Stimulated activated CD4-positive, alpha-beta T cell treated with anti-CD3 and anti-CD28 coated beads, Interleukin-2, amount 100 ng/mL, for 4 hours (primary cell): ENCODE data around the gene ZNF865.

ENCODE experiments used
- DNase-seq: peaks from one replicate; pipeline ENCODE4 v3.0.0-alpha.2; 2020; ENCODE audit warnings: low read depth

The ZNF865 gene

DNA sequence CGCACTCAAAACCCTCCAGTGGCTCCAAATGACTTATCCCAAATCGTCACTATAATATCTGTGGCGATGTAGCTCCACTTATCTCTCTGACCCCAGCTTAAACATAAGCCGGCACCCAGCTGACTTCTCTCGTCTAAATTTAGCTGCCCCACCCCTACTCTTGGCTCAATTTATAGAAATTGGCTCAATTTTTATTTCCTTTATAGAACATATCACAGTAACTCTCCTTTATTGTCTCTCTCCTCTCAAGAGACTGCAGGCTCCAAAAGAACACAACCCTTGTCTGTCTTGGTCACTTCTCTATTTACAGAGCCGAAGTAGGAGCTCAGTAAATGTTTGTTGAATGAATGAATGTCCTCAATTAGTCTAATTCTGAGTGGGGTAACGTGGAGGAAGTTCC, 18.1 kb downstream of the ZNF865 start:
- DNase-seq: no peak

DNA sequence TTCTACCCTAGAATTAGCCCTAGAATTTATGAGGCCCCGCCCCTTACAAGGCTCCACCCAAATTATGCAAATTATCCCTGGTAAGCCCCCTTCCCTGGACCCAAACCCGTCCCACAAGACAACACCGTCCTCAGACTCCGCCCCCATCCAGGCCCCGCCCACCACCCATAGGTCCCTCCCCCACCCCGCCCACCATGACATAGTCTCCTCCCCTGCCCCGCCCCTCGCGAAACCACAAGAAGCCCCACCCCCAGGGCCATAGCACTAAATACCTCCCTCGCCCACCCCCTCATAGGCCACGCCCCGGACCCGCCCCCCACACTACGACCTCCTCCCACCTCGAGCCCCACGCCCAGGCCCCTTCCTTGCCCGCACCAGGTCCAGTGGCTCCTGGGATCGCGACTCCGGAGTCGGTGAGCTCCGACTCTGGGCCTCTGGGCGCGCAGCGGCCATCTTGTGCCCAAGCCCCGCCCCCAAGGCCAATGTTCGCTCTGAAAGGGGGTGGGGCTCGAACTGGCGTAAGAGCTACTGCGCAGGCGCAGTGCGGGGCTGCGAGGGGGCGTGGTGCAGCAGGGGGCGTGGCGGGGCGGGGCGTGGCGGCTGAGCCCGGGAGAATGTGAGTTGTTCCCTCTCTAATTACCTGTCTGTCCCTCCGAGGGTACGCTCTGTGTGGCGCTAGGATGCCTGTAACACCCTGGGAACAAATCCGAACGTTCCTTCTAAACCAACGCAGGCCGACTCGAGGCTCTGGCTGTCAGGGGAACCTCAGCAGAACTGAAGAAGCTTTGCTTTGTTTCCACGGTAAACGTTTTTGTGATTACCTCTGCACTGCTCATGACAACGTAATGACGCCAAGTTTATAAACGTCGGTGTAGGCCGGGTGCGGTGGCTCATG, 18.9 kb downstream of the ZNF865 start, which contains the start of gene ZNF784:
Gene ZNF784 (minus strand): TSS at position 458 of the 895 bp plus-strand sequence. CDS start 5 bp downstream, at position 453.
- peak; percentile 93 for DNase-seq

DNA sequence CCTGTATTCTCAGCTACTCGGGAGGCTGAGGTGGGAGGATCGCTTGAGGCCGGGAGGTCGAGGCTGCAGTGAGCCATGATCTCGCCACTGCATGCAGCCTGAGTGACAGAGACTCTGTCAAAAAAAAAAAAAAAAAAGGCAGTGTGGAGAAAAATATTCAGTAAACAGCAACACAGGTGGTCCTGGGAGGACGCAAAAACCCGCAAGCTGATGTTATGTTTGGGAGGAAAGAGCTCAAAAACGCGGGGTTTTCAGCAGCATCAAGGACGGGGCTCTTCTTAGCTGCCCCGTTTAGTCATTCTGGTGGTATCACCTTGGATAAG, 19.5 kb downstream of the ZNF865 start:
- DNase-seq: no peak

DNA sequence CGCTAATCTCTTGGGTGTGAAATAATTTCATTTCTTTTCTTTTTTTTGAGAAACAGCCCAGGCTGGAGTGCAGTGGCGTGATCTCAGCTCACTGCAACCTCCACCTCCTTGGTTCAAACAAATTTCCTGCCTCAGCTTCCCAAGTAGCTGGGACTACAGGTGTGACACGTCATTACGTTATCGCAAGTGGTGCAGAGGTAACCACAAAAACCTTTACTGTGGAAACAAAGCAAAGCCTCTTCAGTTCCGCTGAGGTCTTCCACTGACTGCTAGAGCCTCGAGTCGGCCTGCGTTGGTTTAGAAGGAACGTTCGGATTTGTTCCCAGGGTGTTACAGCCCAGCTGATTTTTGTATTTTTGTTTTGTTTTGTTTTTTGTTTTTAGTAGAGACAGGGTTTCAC, 20.9 kb downstream of the ZNF865 start:
- DNase-seq: peak; percentile 53

DNA sequence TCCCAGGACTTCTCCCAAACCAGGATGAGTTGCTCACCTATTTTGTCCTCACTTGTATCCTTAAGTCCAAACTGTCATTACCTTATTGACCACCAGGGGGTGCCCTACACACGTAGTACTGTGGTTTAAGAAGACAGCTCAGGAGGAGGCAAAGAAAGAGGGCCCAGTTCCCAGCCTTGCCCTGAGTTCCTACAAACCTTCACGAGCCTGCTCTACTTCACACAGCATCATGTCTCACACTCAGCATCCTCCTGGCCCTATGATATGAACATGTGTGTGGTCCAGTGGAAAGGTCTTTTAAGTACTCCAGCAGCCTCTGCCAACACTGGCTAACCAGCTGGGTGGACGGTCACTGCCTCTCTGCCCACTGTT, 27.0 kb downstream of the ZNF865 start:
- peak; percentile 86 for DNase-seq

DNA sequence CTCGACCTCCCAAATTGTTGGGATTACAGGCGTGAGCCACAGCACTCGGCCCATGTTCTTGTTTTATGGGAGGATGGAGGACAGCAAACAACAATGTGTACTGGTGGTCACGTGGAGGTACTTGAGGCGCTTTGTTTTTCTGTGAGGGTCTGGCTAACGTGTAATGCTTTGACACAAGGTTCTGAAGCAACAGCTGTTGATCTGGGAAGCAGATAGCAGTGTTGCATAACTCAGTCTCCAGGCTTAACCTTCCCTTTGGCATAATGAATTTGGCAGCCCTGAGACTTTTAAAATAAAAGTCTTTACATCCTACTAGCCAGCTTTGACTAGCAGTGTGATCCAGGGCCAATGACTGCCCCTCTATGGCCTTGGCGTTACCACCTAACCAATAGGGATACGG, 28.4 kb downstream of the ZNF865 start:
- DNase-seq: no peak

DNA sequence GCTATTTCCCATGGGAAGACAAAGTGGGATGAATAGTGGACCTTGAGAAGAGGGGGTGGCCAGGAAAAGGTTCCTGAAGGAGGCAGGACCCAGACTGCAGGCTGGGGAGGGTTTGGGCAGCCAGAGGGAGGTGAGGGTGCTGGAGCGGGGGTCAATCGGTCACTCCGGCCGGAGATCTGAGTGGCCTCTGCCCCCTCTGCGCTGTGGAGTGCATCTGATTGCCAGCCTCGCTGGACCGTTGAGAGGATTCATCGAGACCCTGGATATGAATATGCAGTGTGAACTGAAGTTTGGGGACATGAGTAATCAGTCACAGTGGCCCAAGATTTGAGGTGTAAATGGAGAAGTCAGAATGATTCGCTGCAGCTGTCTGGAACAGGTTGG, 29.9 kb downstream of the ZNF865 start:
- no peak for DNase-seq

DNA sequence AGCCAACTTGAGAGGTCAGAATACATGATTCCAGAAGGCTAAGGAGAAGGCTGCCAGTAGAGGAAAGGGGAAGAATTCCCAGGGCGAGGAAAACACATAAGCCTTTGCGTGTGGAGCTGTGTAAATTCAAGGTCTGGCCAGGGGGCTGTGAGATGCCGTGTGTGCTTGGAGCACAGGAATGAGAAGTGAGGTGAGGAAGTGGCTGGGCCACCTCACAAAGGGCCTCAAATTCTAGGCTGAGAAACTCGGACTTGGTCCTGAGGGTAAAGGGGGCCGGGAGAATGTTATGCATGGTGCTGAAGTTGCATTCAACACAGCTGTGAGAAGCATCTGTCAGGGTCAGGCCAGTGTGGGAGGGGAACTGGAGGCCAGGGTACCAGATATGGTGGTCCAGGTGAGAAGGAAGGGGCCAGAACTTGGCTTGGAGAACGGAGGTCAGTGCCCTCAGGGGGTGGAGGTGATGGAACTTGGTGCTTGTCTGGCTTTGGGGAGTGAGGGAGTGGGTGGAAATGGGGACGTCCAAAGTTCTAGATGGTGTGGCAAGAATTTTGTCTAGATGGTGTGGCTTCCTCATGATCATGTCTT, 30.5 kb downstream of the ZNF865 start:
- DNase-seq: no peak

DNA sequence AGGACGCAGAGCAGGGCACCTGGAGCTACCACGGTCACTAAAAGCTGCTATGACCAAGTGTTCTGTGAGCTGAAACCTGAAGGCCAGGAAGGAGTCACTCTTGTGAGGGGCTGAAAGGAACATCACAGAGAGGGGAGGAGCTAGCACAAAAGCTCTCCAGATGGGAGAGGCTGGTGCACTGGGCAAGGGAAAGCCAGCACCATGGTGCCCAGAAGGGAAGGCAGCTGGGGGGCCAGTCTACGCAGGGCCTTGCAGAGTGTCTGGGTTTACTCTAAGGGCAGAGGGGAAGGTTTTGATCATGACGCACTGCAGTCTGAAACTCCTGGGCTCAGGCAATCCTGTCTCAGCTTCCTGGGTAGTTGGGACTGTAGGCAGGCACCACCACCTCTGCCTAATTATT, 31.3 kb downstream of the ZNF865 start:
- no peak for DNase-seq

DNA sequence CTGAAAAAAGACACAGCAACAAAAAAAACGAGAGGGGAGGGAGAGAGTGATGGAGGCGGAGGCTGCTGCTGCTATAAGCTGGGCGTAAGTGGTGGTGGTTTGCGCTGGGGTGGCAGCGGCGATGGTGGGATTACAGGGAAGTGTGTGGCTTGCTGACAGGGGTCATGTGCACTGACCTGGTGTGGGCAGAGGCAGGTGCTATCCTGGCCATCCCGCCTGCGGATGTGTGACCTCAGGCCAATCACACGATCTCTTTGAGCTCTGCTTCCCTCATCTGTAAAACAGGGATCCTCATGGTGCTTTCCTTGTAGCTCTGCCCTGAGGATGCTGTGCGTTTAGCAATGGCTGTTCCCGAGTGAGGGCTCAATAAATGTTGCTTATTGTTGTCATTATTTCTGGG, 32.1 kb downstream of the ZNF865 start:
- no peak for DNase-seq

DNA sequence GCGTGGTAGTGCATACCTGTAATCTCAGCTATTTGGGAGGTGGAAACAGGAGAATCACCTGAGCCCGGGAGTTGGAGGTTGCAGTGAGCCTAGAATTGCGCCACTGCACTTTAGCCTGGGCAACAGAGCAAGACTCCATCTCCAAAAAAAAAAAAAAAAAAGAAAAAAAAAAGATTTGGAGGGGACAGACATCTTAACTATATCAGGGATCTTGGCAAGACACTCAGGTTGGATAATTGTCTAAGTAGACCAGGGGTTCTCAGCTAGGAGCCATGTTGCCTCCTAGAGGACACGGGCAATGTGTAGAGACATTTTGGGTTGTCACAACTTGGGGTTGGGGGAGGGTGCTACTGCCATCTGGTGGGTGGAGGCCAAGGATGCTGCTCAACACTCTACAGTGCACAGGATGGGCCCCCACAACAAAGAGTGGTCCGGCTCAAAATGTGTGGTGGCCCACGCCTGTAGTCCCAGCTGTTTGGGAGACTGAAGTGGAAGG, 33.5 kb downstream of the ZNF865 start:
- peak; percentile 36 for DNase-seq

DNA sequence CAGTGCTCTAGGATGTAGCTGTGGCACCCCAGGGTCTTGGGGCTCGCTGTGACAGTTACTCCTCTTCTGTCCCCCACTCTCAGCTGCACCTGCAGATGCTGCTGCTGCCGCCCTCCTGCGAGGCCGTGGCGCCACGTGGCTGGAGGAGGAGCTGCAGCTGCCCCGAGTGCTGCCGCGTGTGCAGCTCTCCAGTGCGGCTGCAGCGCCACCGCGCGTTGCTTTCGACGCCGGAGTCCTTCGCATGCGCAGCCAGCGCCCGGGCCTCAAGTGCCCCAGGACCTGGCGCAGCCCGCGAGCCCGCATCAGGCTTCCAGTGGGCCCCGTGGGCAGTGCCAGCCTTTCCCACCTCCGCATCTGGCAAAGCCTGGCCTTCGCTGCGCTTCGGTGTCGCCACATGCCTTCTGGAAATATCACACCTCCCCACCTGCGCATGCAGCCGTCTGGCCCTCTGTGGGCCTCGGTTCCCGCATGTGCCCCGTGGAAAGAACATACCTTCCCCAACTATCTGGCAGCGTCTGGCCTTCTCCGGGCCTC, 34.7 kb downstream of the ZNF865 start:
- peak; percentile 69 for DNase-seq

DNA sequence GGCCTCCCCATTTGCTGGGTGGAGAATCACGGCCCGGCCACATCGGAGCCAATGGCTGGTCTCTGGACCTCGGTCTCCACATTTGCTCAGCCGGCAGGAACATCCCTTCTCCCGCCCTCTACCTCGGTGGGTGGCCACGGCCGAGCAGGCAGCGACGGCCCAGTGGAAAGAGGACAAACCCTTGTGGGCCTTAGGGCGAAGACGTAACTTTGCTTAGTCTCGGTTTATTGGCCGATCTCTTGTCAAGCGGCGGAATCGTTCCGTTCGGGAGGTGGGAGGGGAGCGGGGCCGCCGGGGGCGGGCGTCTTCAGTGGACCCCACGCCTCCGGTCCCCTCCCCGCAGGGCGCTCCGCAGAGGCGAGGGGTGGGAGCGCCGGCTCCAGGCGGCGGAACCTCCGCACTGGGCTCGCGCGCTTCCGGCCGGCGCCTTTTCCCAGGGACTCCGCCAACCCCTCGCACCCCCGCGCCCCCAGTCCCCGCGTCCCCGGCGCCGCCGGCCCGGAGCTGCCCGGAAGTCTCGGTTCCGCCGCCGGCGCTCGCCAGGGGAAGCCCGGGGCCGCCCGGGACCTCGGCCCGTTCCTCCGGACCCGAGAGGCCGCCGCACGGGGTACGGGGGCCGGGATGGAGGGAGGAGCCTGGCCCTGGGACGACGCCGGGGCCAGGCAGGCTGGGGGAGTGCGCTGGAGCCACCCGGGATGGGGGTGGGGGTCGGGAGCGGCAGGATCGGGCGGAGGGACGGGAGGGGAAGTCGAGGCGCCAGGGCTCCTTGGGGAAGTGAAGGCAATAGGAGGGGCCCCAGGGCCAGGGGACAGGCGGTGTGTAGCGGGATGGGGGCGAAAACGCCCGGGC, 35.4 kb downstream of the ZNF865 start, which contains the start of gene ZNF580:
Gene ZNF580 (plus strand): TSS at position 426 of the 849 bp plus-strand sequence. CDS start 1,507 bp downstream, outside the sequence.
- DNase-seq: peak; percentile 56

DNA sequence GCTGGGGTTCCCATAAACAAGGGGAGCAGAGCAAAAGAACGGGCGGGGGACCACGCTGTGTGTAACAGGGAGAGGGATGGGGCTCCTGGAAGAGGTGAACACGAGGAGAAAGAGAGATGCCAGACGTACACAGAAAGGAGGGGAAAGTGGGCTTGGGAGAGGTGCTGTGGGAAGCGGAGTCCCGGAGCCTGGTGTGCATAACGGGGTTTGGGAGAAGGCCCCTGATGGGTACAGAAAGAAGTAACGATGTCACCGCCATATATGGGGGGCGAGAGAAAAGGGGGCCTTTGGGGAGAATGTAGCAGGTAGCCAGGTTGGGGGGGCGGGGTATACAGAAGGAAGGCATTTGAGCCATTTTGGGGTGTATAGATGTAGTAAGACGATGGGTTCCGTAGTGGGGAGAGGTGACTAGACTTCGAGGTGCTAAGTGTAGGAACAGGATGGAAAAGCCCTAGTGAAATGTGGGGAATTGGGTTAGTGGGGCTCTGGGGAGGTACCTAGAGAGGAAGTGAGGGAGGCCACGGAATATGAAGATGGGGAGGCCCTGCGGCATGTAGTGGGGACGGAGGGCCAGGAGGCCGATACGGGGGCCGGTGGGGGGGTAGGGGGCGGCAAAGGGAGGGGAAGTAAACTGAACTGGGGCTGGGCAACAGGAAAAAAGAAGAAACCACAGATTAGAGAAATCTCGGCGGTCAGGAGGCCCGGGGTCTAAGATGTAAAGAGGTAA, 36.1 kb downstream of the ZNF865 start:
- no peak for DNase-seq

DNA sequence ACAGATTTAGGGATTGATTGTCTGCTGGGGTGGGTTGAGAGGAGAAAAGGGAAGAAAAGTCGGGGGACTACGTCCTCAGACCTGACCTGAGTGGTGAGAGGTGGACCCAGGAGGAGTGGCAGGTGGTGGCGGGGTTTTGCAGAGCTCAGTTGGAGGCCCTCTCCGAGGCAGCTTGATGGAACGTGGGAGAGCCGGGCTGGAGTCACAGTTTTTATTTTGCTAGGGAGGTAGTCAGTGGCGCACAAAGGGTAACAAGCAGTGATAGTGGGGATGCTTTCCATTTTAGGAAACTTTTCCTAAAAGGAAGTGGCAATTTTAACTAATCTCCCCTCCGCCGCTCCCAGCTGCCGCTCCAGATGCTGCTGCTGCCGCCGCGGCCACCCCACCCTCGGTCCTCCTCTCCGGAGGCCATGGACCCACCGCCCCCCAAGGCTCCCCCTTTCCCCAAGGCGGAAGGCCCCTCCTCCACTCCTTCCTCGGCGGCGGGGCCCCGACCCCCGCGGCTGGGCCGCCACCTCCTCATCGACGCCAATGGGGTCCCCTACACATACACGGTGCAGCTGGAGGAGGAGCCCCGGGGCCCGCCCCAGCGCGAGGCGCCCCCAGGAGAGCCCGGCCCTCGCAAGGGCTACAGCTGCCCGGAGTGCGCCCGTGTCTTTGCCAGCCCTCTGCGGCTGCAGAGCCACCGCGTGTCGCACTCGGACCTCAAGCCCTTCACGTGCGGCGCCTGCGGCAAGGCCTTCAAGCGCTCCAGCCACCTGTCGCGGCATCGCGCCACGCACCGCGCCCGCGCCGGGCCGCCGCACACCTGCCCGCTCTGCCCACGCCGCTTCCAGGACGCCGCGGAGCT, 36.9 kb downstream of the ZNF865 start:
- DNase-seq: no peak

DNA sequence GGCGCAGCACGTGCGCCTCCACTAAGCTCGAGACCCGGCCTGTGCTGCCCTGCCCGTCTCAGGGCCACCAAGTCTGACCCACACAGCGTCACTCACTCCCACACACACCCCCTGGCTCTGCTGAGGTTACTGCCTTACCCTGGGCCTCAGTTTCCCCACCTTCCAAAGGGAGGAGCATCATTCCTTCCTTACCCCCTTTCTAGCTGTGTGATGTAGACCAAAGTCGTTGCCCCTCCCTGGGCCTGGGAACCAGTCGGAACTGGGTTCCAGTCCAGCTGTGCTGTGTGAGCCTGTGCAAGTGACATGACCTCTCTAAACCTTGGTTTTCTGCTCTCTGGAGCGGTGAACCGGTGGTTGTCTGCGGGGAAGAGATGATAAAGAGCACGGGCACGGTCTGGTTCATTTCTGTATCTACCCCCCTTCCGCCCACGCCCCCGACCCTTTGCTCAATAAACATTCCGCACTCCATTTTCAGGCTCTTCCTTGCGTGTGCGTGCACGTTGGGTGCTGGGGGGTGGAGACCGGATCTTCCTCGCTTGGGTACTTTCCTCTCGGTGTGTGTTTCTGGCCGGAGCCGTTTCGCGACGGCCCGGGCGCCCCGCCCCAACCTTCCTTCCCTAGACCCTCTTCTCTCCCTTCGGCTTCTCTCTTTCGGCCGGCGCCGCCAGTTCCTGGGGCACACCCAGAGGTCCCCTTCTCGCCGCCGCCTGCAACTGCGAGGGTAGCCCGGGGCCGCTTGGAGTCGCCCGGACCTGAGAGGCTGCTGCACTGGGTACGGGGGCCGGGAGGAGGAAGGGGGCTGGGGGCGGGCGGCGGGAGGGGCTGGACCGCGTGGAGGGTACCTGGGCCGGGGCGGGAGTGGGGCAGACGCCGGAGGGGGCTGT, 37.8 kb downstream of the ZNF865 start, which contains the start of gene ZNF581:
Gene ZNF581 (plus strand): TSS at position 647 of the 884 bp plus-strand sequence. CDS start 923 bp downstream, outside the sequence.
- peak; percentile 69 for DNase-seq

DNA sequence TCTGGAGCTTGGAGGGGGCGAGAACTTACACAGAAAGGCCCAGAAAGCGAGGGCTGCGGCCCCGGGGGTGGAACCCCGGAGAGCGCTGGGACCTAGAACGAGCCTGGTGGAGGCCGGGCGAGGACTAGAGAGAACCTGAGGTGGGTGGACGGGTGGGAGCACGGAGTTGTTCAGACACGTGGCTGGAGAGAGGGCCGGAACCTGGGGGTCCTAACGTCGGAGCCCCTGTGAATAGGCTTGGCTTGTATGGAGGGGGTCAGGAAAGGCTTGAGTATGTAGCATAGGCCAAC, 38.4 kb downstream of the ZNF865 start:
- no peak for DNase-seq

DNA sequence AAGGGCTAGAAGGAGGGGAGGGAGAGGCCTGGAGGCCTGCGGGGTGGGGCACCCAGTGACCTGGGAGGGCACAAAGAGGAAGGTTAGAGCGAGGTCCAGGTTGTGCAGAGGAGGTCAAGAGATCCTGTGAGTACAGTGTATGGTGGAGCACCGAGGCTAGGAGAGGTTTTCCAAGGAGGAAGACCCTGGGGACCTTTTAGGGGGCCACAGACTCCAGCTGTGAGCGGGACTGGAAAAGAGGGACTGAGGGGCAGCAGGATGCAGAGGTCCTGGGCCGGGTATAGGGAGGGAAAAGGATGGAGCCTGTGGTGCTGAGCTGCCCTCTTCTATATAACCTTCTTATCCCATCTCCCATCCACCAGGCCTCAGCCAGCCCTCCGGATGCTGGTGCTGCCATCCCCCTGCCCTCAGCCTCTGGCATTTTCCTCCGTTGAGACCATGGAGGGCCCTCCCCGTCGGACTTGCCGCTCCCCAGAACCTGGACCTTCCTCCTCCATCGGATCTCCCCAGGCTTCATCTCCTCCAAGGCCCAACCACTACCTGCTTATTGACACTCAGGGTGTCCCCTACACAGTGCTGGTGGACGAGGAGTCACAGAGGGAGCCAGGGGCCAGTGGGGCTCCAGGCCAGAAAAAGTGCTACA, 38.9 kb downstream of the ZNF865 start:
- no peak for DNase-seq
